H9 (cell line): Measurements from ENCODE around the gene FAT1. TPM values are rescaled to one million over a fixed set of nuclear protein-coding genes. Genes with fewer than 3 reads are reported as not detected.

Experiments used
- DNase-seq: peaks from one replicate; pipeline ENCODE4 v3.0.0-alpha.2; 2017
- H2AFZ ChIP-seq: one replicate; pipeline ENCODE4 v1.6.1; 2013; ENCODE audit warnings: mild to moderate bottlenecking, low read length, control low read depth, moderate library complexity
- H2AK5ac ChIP-seq: 2 replicates; pipeline ENCODE4 v1.6.1; 2013; ENCODE audit warnings: low read length, control low read depth, mixed read lengths; ENCODE audit not compliant: insufficient read length
- H2BK120ac ChIP-seq: one replicate; pipeline ENCODE4 v1.6.1; 2013; ENCODE audit warnings: low read depth, mild to moderate bottlenecking, low read length, control low read depth, inconsistent platforms; ENCODE audit not compliant: poor library complexity, severe bottlenecking
- H2BK12ac ChIP-seq: 2 replicates; pipeline ENCODE4 v1.6.1; 2013; ENCODE audit warnings: low read length, control low read depth, mixed read lengths, low read depth; ENCODE audit not compliant: insufficient read length
- H2BK15ac ChIP-seq: 2 replicates; pipeline ENCODE4 v1.6.1; 2013; ENCODE audit warnings: low read depth, low read length, control low read depth
- H2BK20ac ChIP-seq: one replicate; pipeline ENCODE4 v1.6.1; 2013; ENCODE audit warnings: low read depth, mild to moderate bottlenecking, low read length, control low read depth, inconsistent platforms; ENCODE audit not compliant: poor library complexity, severe bottlenecking
- H2BK5ac ChIP-seq: 2 replicates; pipeline ENCODE4 v1.6.1; 2013; ENCODE audit warnings: low read length, control low read depth, mixed read lengths; ENCODE audit not compliant: insufficient read length
- H3K14ac ChIP-seq: 2 replicates; pipeline ENCODE4 v1.6.1; 2013; ENCODE audit warnings: low read length, control low read depth; ENCODE audit not compliant: insufficient read depth
- H3K18ac ChIP-seq: 2 replicates; pipeline ENCODE4 v1.6.1; 2013; ENCODE audit warnings: low read depth, mild to moderate bottlenecking, mixed read lengths, low read length, control low read depth; ENCODE audit not compliant: insufficient read length
- H3K23ac ChIP-seq: 2 replicates; pipeline ENCODE4 v1.6.1; 2013; ENCODE audit warnings: low read length, control low read depth, mixed read lengths, low read depth; ENCODE audit not compliant: insufficient read length
- H3K23me2 ChIP-seq: 2 replicates; pipeline ENCODE4 v1.6.1; 2013; ENCODE audit warnings: low read depth, mild to moderate bottlenecking, mixed read lengths, low read length, control low read depth; ENCODE audit not compliant: insufficient read length, poor library complexity, severe bottlenecking
- H3K27ac ChIP-seq: 2 replicates; pipeline ENCODE4 v1.5.1; 2013; ENCODE audit warnings: low read length, control low read depth, mixed read lengths, low read depth; ENCODE audit not compliant: insufficient read length
- H3K27me3 ChIP-seq: 2 replicates; pipeline ENCODE4 v1.6.1; 2013; ENCODE audit warnings: low read length, control low read depth, inconsistent platforms; ENCODE audit not compliant: insufficient read depth
- H3K4ac ChIP-seq: 2 replicates; pipeline ENCODE4 v1.6.1; 2013; ENCODE audit warnings: low read depth, mild to moderate bottlenecking, control low read depth, inconsistent platforms, low read length, moderate library complexity
- H3K4me1 ChIP-seq: 2 replicates; pipeline ENCODE4 v1.6.1; 2013; ENCODE audit warnings: low read length, control low read depth, inconsistent platforms; ENCODE audit not compliant: insufficient read depth
- H3K4me2 ChIP-seq: 2 replicates; pipeline ENCODE4 v1.6.1; 2013; ENCODE audit warnings: low read length, control low read depth, mixed read lengths; ENCODE audit not compliant: insufficient read length, insufficient read depth
- H3K56ac ChIP-seq: 2 replicates; pipeline ENCODE4 v1.6.1; 2013; ENCODE audit warnings: low read depth, mild to moderate bottlenecking, mixed read lengths, low read length, control low read depth; ENCODE audit not compliant: insufficient read length
- H3K79me1 ChIP-seq: 2 replicates; pipeline ENCODE4 v1.6.1; 2013; ENCODE audit warnings: low read depth, mild to moderate bottlenecking, moderate library complexity, low read length, control low read depth, inconsistent platforms; ENCODE audit not compliant: insufficient read depth, poor library complexity, severe bottlenecking
- H3K79me2 ChIP-seq: 2 replicates; pipeline ENCODE4 v1.6.1; 2013; ENCODE audit warnings: low read length, control low read depth, inconsistent platforms; ENCODE audit not compliant: insufficient read depth
- H3K9ac ChIP-seq: 2 replicates; pipeline ENCODE4 v1.6.1; 2013; ENCODE audit warnings: low read length, control low read depth, mixed read lengths; ENCODE audit not compliant: insufficient read length; ENCODE audit errors: extremely low read depth
- H3K9me3 ChIP-seq: one replicate; pipeline ENCODE4 v1.6.1; 2013; ENCODE audit warnings: low read depth, low read length, inconsistent platforms; ENCODE audit not compliant: control insufficient read depth
- H3T11ph ChIP-seq: one replicate; pipeline ENCODE4 v1.6.1; 2013; ENCODE audit warnings: mild to moderate bottlenecking, low read length, control low read depth, inconsistent platforms
- H4K20me1 ChIP-seq: one replicate; pipeline ENCODE4 v1.6.1; 2013; ENCODE audit not compliant: control insufficient read depth, insufficient read length, insufficient read depth
- H4K5ac ChIP-seq: 2 replicates; pipeline ENCODE4 v1.6.1; 2013; ENCODE audit warnings: low read depth, mild to moderate bottlenecking, mixed read lengths, low read length, control low read depth; ENCODE audit not compliant: insufficient read length
- H4K8ac ChIP-seq: replicated peaks from 2 replicates; pipeline ENCODE4 v1.6.1; 2013; ENCODE audit warnings: low read length, control low read depth, mixed read lengths, low read depth; ENCODE audit not compliant: insufficient read length
- H4K91ac ChIP-seq: 2 replicates; pipeline ENCODE4 v1.6.1; 2013; ENCODE audit warnings: low read depth, mild to moderate bottlenecking, moderate library complexity, mixed read lengths, low read length, control low read depth; ENCODE audit not compliant: insufficient read length
- H3K27ac Mint-ChIP-seq, 3 experiments: 2 replicates in 2 of 3; 3 replicates in 1 of 3; pipeline ENCODE4 v1.8.0; 2020 to 2021; ENCODE audit warnings: mixed read lengths in 3 of 3, mild to moderate bottlenecking in 1 of 3, moderate library complexity in 1 of 3
- H3K27me3 Mint-ChIP-seq: 2 replicates; pipeline ENCODE4 v1.8.0; 2021; ENCODE audit warnings: low read depth, mild to moderate bottlenecking, moderate library complexity, mixed read lengths
- H3K36me3 Mint-ChIP-seq, 3 experiments: 2 replicates in 2 of 3; 3 replicates in 1 of 3; pipeline ENCODE4 v1.8.0; 2020 to 2021; ENCODE audit warnings: low read depth in 3 of 3, mixed read lengths in 3 of 3; ENCODE audit not compliant: insufficient read depth in 1 of 3
- H3K4me1 Mint-ChIP-seq, 2 experiments: 2 replicates each; pipeline ENCODE4 v1.8.0; 2020; ENCODE audit warnings: mixed read lengths in 2 of 2
- H3K4me3 Mint-ChIP-seq, 2 experiments: 2 replicates in 1 of 2; 3 replicates in 1 of 2; pipeline ENCODE4 v1.8.0; 2020 to 2021; ENCODE audit warnings: mild to moderate bottlenecking in 2 of 2, mixed read lengths in 2 of 2, moderate library complexity in 1 of 2
- H3K9me3 Mint-ChIP-seq, 2 experiments: 2 replicates in 1 of 2; 3 replicates in 1 of 2; pipeline ENCODE4 v1.8.0; 2020; ENCODE audit warnings: mild to moderate bottlenecking in 2 of 2, mixed read lengths in 2 of 2, moderate library complexity in 1 of 2
- CTCF ChIP-seq: fragments of 200-600 bp; sonication (generic); conservative IDR thresholded peaks from 3 replicates; pipeline ENCODE4 v1.8.0; 2021; ENCODE audit warnings: antibody characterized with exemption, mild to moderate bottlenecking
- WGBS: extraction: QIAGEN DNeasy Blood & Tissue Kit; methylation state at CpG from one replicate; pipeline ENCODE4 v1.1.7; 2013; ENCODE audit warnings: missing lambda C conversion rate, low lambda C conversion rate, mixed read lengths; ENCODE audit not compliant: insufficient read length; ENCODE audit errors: extremely low coverage; 5-methylcytosine and 5-hydroxymethylcytosine counted together
- total RNA-seq: library from RNA; stranded (reverse); gene quantifications from 2 replicates; pipeline ENCODE4 v1.2.1, GENCODE V29; 2021

The FAT1 gene
- total RNA-seq, 1 experiment from 2014 or later: 173 TPM

- H3K27me3 Mint-ChIP-seq: no peaks in the 10 kb centered on the region
- no peaks in the 10 kb centered on the region for H3K79me2 ChIP-seq
Measured at GRCh38 chr4:186764457-186764856, 40.8 kb upstream of the FAT1 start.

More at GRCh38 chr4:186764457-186764856, 40.8 kb upstream of the FAT1 start:
- Mint-ChIP-seq H3K4me3 (no peak overlapping the region), H3K9me3 (no peaks in the 10 kb centered on the region; a peak in 1 of 5 replicates), H3K27ac (no peak overlapping the region), H3K4me1 (peaks cover 6 to 10% of the 10 kb centered on the region in 2 experiments), H3K36me3 (no peaks in the 10 kb centered on the region)
- TF ChIP-seq CTCF: no peak
- Histone ChIP-seq H3K27me3 (no peaks in the 10 kb centered on the region), H3K27ac (no peak overlapping the region), H2AK5ac (no peak overlapping the region), H2AFZ (no peak overlapping the region), H3K23ac (no peak overlapping the region), H3T11ph (no peak overlapping the region), H3K56ac (no peak overlapping the region), H2BK20ac (no peak overlapping the region), H3K4me2 (no peak overlapping the region), H3K23me2 (no peaks in the 10 kb centered on the region), H2BK120ac (no peak overlapping the region), H2BK12ac (no peak overlapping the region), H3K79me1 (no peaks in the 10 kb centered on the region), H3K4me1 (no peaks in the 10 kb centered on the region), H3K9ac (no peak overlapping the region), H4K20me1 (no peaks in the 10 kb centered on the region), H2BK15ac (no peak overlapping the region), H3K4ac (no peak overlapping the region), H4K8ac (no peak overlapping the region), H4K5ac (no peak overlapping the region), H4K91ac (no peak overlapping the region), H2BK5ac (no peak overlapping the region), H3K9me3 (no peaks in the 10 kb centered on the region), H3K14ac (no peak overlapping the region), H3K18ac (no peak overlapping the region)
- no CpG with 5 or more reads among the region's 4 CpGs for WGBS
- DNase-seq: no peak
